ENCODE results near the gene PES1. TPM values are rescaled to one million over a fixed set of nuclear protein-coding genes. Genes with fewer than 3 reads are reported as not detected.
"Not testable (repeated sequence)": the region's sequence is repeated elsewhere in the genome, so short reads cannot be mapped to it uniquely, and the experiment has no call there.

PES1 gene
- total and polyA plus RNA-seq, 2 donors: 29.1 to 49.1 TPM

DNA sequence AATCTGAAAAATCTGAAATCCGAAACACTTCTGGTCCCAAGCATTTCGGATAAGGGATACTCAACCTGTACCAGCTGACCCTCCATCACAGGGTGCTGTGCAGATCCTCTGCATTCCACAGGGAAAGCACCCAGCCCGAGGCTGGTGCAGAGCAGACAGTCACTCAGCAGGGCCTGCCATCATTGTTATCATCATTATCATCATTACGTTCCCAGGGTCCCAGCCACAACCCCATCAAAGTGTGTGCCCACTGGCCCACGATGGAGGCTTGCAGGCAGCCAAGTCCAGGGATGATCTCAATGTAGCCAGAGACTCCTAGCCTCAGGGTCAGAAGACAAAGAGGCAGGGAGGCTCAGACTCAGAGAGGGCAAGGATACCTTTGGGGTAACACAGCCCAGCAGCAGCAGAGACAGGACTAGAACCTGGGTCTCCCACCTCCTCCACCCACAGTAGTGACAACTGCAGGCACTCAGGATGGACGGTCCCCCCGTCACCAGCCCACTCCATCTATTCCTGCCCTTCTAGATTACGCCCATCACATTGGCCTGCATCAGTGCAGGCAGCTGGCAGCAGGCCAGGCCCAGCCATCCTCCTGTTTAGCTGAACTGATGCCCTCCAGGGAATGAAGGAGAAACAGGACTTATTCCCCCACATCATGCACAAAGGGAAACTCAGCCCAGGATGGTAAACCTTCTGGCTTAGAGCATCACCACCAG, 27.5 kb downstream of the PES1 start:
- 68% methylated on average over 8 of the region's 8 CpGs for WGBS
- DNase-seq (ENCODE audit: extremely low spot score): no peak
- H3K4me3 ChIP-seq (ENCODE audit: low read depth, low read length): no peak overlapping the region

GRCh38 chr22:30562366-30562765, 29.3 kb downstream of the PES1 start:
- no peak for DNase-seq (ENCODE audit: extremely low spot score)
- WGBS: 80% methylated on average over 6 of the region's 6 CpGs
- H3K4me3 ChIP-seq (ENCODE audit: low read depth, low read length): no peak overlapping the region
- no peak overlapping the region for H3K27ac ChIP-seq (ENCODE audit: low read depth)
- H3K36me3 ChIP-seq (ENCODE audit: insufficient read depth): no peaks in the 10 kb centered on the region
- H3K4me1 ChIP-seq (ENCODE audit: insufficient read depth): no peaks in the 10 kb centered on the region

More for the DNA sequence above, 27.5 kb downstream of the PES1 start:
- Histone ChIP-seq H3K27ac (ENCODE audit: low read depth) (no peak overlapping the region), H3K36me3 (ENCODE audit: insufficient read depth) (no peaks in the 10 kb centered on the region), H3K4me1 (ENCODE audit: insufficient read depth) (no peaks in the 10 kb centered on the region)

DNA sequence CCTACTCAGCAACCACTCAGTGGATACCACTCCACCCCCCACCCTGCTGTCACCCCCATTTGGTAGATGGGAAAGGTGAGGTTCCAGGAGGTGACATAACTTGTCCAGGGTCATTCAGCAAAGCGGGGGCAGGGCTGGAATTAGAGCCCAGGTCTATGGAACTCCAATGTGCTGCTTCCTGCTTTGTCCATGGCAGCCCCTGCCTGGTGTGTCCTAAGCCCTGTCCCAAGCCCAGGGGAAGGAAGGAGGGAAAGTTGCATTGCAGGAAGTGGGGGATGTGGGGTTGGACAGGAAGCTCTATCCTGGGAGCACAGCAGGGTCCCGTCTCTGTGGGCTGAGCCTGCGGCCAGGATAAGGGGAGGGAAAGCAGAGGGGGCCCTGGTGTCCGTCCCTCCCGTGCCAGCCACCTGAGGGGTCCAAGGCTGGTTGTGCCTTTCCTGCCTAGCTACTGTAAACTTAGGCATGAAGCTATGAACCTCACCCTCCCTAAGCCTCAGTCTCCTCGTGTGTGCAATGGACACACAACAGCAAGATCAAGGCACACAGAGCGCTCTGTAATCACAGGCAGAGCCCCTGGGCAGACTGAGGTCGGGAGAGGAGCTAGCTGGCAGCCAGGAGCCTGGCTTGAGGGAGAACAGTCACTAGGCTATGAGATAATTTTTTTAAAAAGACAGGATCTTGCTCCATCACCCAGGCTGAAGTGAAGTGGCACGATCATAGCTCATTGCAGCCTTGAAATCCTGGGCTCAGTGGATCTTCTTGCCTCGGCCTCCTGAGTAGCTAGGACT, 30.1 kb downstream of the PES1 start:
- Histone ChIP-seq H3K36me3 (ENCODE audit: insufficient read depth) (no peaks in the 10 kb centered on the region), H3K27ac (ENCODE audit: low read depth) (no peak overlapping the region), H3K4me1 (ENCODE audit: insufficient read depth) (no peaks in the 10 kb centered on the region), H3K4me3 (ENCODE audit: low read depth, low read length) (no peak overlapping the region)
- WGBS: 53% methylated on average over 10 of the region's 10 CpGs
- no peak for DNase-seq (ENCODE audit: extremely low spot score)

DNA sequence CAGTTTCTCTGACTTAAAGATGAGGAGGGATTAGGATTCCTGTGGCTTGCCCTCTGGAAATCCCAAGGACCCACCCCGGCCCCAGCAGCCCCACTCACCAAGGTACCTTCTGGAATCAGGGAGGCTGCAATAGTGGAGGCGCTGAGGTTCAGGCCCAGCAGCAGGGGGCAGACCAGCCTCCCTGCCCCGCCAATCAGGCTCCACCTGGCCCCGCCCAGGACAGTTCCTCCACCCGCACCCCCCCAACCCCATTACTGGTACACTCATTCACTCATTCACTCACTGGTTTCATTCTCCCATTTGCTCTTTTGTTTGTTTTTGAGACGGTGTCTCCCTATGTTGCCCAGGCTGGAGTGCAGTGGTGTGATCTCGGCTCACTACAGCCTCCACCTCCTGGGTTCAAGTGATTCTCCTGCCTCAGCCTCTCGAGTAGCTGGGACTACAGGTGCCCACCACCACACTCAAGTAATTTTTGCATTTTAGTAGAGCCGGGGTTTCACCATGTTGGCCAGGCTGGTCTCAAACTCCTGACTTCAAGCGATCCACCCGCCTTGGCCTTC, 31.0 kb downstream of the PES1 start:
- H3K4me3 ChIP-seq (ENCODE audit: low read depth, low read length); H3K4me1 ChIP-seq (ENCODE audit: insufficient read depth); H3K27ac ChIP-seq (ENCODE audit: low read depth); H3K36me3 ChIP-seq (ENCODE audit: insufficient read depth); DNase-seq (ENCODE audit: extremely low spot score): not testable (repeated sequence)
- WGBS: 81% methylated on average over 11 of the region's 11 CpGs

GRCh38 chr22:30559889-30560288, 31.8 kb downstream of the PES1 start:
- H3K4me3 ChIP-seq (ENCODE audit: low read depth, low read length): no peak overlapping the region
- H3K27ac ChIP-seq (ENCODE audit: low read depth): no peak overlapping the region
- WGBS: 74% methylated on average over 6 of the region's 6 CpGs
- H3K4me1 ChIP-seq (ENCODE audit: insufficient read depth): no peaks in the 10 kb centered on the region
- no peaks in the 10 kb centered on the region for H3K36me3 ChIP-seq (ENCODE audit: insufficient read depth)
- no peak for DNase-seq (ENCODE audit: extremely low spot score)

- H3K36me3 ChIP-seq (ENCODE audit: insufficient read depth): no peaks in the 10 kb centered on the region
- H3K27ac ChIP-seq (ENCODE audit: low read depth): no peak overlapping the region
- WGBS: 76% methylated on average over 8 of the region's 8 CpGs
- no peak for DNase-seq (ENCODE audit: extremely low spot score)
- H3K4me1 ChIP-seq (ENCODE audit: insufficient read depth): no peaks in the 10 kb centered on the region
- no peak overlapping the region for H3K4me3 ChIP-seq (ENCODE audit: low read depth, low read length)
Observed at GRCh38 chr22:30557243-30557642, 34.5 kb downstream of the PES1 start.

GRCh38 chr22:30556388-30556787, 35.3 kb downstream of the PES1 start:
- no peak for DNase-seq (ENCODE audit: extremely low spot score)
- WGBS: 68% methylated on average over 6 of the region's 6 CpGs
- no peaks in the 10 kb centered on the region for H3K4me1 ChIP-seq (ENCODE audit: insufficient read depth)
- H3K36me3 ChIP-seq (ENCODE audit: insufficient read depth): no peaks in the 10 kb centered on the region
- no peak overlapping the region for H3K4me3 ChIP-seq (ENCODE audit: low read depth, low read length)
- no peak overlapping the region for H3K27ac ChIP-seq (ENCODE audit: low read depth)

DNA sequence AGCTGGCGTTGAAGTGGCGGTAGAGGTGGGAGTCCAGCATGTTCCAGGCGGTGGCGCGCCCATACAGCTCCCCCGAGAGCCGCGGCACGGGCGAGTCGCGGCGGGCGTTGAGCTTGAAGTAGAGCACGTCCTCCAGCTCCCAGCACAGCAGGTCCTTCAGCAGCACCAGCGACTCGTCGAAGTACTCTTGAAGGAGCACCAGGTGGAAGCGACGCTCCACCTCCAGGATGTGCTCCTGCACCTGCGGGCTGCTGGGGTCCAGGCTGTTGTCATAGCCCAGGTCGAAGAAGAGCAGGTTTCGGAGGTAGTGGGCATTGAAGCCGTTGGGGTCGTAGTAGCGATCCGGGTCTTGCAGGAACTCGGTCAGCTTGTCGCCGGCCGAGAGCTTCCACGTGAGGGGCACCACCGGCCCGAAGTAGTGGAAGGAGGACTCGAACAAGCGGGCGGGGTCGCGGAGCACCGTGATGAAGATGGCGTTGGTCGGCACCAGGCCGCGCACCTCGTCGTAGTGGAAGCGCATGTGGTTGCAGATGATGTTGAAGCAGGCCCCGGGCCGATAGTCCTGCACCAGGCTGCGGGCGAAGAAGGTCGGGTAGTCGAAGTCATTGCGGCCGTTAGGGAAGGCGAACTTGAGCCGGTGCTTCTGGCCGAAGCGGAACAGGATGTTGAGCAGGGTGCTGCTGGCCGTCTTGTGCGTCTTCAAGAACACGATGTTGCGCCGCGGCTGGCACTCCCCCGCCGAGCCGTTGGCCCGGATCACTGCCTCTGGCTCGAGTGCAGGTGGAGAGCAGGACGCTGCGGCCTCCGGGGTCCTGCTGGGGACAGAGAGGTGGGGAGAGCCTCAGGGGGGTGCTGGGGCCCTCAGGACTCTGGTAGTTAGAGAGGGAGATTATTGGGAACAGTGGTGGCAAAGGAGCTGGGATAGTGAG, 36.2 kb downstream of the PES1 start:
- Histone ChIP-seq H3K4me1 (ENCODE audit: insufficient read depth) (no peaks in the 10 kb centered on the region), H3K4me3 (ENCODE audit: low read depth, low read length) (no peak overlapping the region), H3K36me3 (ENCODE audit: insufficient read depth) (no peaks in the 10 kb centered on the region), H3K27ac (ENCODE audit: low read depth) (no peak overlapping the region)
- 94% methylated on average over 73 of the region's 73 CpGs for WGBS
- DNase-seq (ENCODE audit: extremely low spot score): no peak

GRCh38 chr22:30553971-30554370, 37.7 kb downstream of the PES1 start:
- H3K4me3 ChIP-seq (ENCODE audit: low read depth, low read length): no peak overlapping the region
- no peak for DNase-seq (ENCODE audit: extremely low spot score)
- H3K27ac ChIP-seq (ENCODE audit: low read depth): no peak overlapping the region
- H3K36me3 ChIP-seq (ENCODE audit: insufficient read depth): no peaks in the 10 kb centered on the region
- WGBS: 79% methylated on average over 7 of the region's 7 CpGs
- no peaks in the 10 kb centered on the region for H3K4me1 ChIP-seq (ENCODE audit: insufficient read depth)

DNA sequence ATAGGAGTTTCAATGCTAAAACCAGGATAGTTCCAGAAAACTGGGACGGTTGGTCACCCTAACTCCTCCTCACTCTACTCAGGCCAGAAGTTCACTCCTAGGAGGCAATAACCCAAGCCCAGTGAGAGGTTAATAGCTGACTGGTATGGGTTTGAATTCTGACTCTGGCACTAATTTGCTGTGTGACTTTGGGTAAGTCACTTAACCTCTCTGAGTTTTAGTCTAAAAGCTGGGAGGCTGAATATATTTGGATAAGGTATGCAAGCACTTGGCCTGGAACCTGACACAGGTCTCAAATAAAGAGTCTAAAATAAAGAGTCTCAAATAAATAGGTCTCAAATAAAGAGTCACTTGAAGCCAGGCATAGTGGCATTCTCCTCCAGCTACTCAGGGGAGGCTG, 39.0 kb downstream of the PES1 start:
- no peak for DNase-seq (ENCODE audit: extremely low spot score)
- H3K27ac ChIP-seq (ENCODE audit: low read depth): no peak overlapping the region
- H3K36me3 ChIP-seq (ENCODE audit: insufficient read depth): no peaks in the 10 kb centered on the region
- H3K4me1 ChIP-seq (ENCODE audit: insufficient read depth): no peaks in the 10 kb centered on the region
- no peak overlapping the region for H3K4me3 ChIP-seq (ENCODE audit: low read depth, low read length)
- 52% methylated on average over 1 of the region's 1 CpG for WGBS

- WGBS: 88% methylated on average over 3 of the region's 3 CpGs
- not testable (repeated sequence) for H3K4me1 ChIP-seq (ENCODE audit: insufficient read depth); H3K4me3 ChIP-seq (ENCODE audit: low read depth, low read length); H3K36me3 ChIP-seq (ENCODE audit: insufficient read depth); DNase-seq (ENCODE audit: extremely low spot score); H3K27ac ChIP-seq (ENCODE audit: low read depth)
Observed at GRCh38 chr22:30551813-30552212, 39.9 kb downstream of the PES1 start.

DNA sequence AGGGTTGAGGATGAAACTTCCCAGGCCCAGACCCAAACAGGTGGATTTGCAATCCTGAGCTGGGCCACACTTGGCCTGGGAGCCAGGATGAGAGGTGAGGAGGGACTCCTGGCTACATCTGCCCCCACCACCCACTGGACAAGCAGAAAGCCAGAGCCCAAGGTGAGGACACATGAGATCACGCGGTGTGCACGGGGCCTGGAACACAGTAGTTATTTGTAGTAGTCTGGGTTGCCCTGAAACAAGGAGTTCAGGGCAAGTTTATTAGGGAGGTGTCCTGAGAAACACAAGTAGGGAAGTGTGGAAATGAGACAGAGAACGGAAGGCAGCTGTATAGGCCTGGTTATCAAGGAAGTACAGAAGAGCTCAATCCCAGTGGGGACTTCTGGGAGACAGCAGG, 44.5 kb downstream of the PES1 start:
- WGBS: 79% methylated on average over 4 of the region's 4 CpGs
- DNase-seq (ENCODE audit: extremely low spot score): no peak
- Histone ChIP-seq H3K4me1 (ENCODE audit: insufficient read depth) (no peaks in the 10 kb centered on the region), H3K27ac (ENCODE audit: low read depth) (no peak overlapping the region), H3K4me3 (ENCODE audit: low read depth, low read length) (no peak overlapping the region), H3K36me3 (ENCODE audit: insufficient read depth) (no peaks in the 10 kb centered on the region)

DNA sequence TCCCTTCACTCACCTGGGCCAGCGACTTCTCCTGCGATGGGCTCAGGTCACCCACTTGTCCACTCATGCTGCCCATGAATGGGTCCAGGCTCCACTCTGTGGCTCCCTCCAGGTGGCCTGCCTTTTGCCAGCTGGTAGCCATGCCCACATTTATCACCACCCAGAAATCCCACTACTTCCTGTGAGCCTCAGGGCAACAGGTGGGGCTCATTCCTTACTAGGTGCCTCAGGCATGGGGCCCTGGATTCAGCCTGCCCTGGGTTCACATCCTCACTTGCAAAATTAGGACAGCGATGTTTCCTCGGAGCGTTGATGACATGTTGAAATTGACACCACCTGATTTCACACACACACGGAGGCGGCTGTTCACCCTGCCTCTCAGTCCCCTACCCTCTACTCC, 45.1 kb downstream of the PES1 start, which contains the start of gene SEC14L6:
SEC14L6 (minus strand) TSS at position 126 of the 400 bp plus-strand sequence; CDS start at position 67, 59 bp downstream.
- Histone ChIP-seq H3K27ac (ENCODE audit: low read depth) (no peak within 1 kb of the TSS), H3K36me3 (ENCODE audit: insufficient read depth) (no peaks in the 10 kb centered on the region), H3K4me1 (ENCODE audit: insufficient read depth) (no peaks in the 10 kb centered on the region), H3K4me3 (ENCODE audit: low read depth, low read length) (no peak within 1 kb of the TSS)
- DNase-seq (ENCODE audit: extremely low spot score): no peak
- WGBS: 84% methylated on average over 7 of the region's 7 CpGs
